Renal cortical epithelial cell (primary cell): ENCODE data around the gene STX8. TPM values are rescaled to one million over a fixed set of nuclear protein-coding genes. Genes with fewer than 3 reads are reported as not detected.

Source experiments
- DNase-seq: peaks from one replicate; pipeline ENCODE4 v3.0.0-alpha.2; 2011; ENCODE audit warnings: low read depth
- total RNA-seq: library from RNA; depleted of rRNA; stranded (reverse); fragments of >200 nt; gene quantifications from 2 replicates; pipeline ENCODE4 v1.2.3, GENCODE V29; 2014

Gene STX8
- total RNA-seq, 1 donor from 2014 or later, result 76.6 TPM

- no peak for DNase-seq
Measured at GRCh38 chr17:9439851-9440250, 135.8 kb downstream of the STX8 start.

GRCh38 chr17:9436630-9437029, 139.0 kb downstream of the STX8 start:
- no peak for DNase-seq

GRCh38 chr17:9435165-9435564, 140.5 kb downstream of the STX8 start:
- no peak for DNase-seq

GRCh38 chr17:9434642-9435057, 141.0 kb downstream of the STX8 start:
- peak; percentile 75 for DNase-seq

- DNase-seq, result no peak
Measured at GRCh38 chr17:9432934-9433421, 142.6 kb downstream of the STX8 start.

GRCh38 chr17:9432134-9432885, 143.3 kb downstream of the STX8 start:
- peak; percentile 81 for DNase-seq

- no peak for DNase-seq
Measured at GRCh38 chr17:9431620-9432019, 144.0 kb downstream of the STX8 start.

GRCh38 chr17:9427465-9428315, 147.9 kb downstream of the STX8 start:
- DNase-seq, result peak; percentile 40

- DNase-seq, result no peak
Measured at GRCh38 chr17:9424071-9424640, 151.5 kb downstream of the STX8 start.

- no peak for DNase-seq
Measured at GRCh38 chr17:9421525-9421924, 154.1 kb downstream of the STX8 start.

GRCh38 chr17:9419932-9420453, 155.6 kb downstream of the STX8 start:
- DNase-seq, result no peak

GRCh38 chr17:9414471-9414870, 161.1 kb downstream of the STX8 start:
- DNase-seq, result no peak

- DNase-seq, result no peak
Measured at GRCh38 chr17:9410737-9411136, 164.9 kb downstream of the STX8 start.

GRCh38 chr17:9410301-9410700, 165.3 kb downstream of the STX8 start:
- DNase-seq, result no peak

GRCh38 chr17:9409878-9410277, 165.7 kb downstream of the STX8 start:
- no peak for DNase-seq

- DNase-seq, result no peak
Measured at GRCh38 chr17:9408868-9409829, 166.5 kb downstream of the STX8 start.

- peak; percentile 92 for DNase-seq
Measured at GRCh38 chr17:9408381-9408780, 167.2 kb downstream of the STX8 start.

GRCh38 chr17:9406046-9406606, 169.5 kb downstream of the STX8 start:
- DNase-seq, result no peak

- no peak for DNase-seq
Measured at GRCh38 chr17:9403257-9403656, 172.4 kb downstream of the STX8 start.

GRCh38 chr17:9402590-9403199, 172.9 kb downstream of the STX8 start:
- DNase-seq, result peak; percentile 45
